GM18505 (cell line): ENCODE results near the gene PI16.

Experiments used
- ATAC-seq: cut with Tn5 transposase; IDR thresholded peaks from one replicate; pipeline ENCODE4 v1.9.1; 2021; ENCODE audit not compliant: unreplicated experiment
- POLR2A ChIP-seq: IDR thresholded peaks from 4 replicates; pipeline ENCODE4 v1.6.1; 2011; ENCODE audit warnings: borderline replicate concordance; ENCODE audit not compliant: insufficient read depth, insufficient read length; ENCODE audit errors: extremely low read depth

PI16 gene

DNA sequence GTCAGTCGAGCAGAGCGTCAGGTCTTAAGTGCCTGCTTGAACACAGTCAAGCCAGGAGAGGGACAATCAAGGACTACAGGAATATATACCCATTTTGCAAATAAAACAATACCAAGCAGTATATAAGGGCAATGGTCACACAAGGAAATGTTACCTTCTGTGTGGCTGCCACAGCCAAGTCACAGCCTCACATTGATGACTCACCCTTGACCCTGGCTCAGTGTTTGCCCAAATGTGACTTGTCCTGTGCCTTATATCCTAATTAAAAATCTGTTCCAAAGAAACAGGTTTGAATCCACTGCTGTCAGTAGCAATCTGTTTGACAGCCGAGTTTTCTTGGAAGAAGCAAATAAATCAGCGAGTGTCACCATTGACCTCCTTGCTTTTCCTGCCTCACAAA lies 34.5 kb upstream of the PI16 start:
- no peak for ATAC-seq
- no peak for TF ChIP-seq POLR2A

DNA sequence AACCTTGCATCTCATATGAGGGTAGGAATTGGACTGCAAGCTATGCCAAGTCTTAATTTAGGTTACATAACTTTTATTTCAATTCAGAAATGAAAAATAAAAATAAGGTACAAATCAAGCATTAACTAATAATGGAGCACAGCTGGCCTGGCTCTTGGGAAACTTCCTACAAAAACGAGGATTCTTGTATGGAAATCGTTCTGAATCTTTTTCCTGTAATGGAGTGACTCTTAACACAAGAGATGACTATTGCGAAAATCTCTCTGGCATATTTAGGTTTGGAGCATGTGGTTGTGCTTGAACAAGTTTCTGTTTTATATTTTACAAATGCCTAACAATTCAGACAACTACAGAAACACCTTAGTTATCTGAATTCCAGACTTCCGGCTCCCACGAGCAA lies 34.0 kb upstream of the PI16 start:
- no peak for ATAC-seq
- TF ChIP-seq POLR2A = no peak

DNA sequence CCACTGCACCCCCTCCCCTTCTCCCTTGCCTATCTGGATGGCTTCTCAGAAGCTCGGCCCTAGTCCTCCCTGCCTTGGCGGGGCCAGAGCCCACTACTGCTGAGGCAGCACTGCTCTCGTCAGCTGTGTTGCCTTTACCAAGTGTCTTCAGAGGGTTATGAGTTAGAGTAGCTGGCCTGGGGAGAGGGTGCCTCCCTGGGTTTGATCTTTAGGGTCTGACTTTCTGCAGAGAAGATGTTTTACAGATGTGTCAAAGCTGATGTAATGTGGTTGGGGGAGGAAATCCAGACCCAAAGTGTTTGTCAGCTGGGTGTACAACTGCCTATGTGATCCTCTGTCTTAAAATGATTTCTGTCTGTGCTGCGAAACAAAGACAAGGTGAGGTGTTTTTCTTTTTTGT lies 30.4 kb upstream of the PI16 start:
- no peak for TF ChIP-seq POLR2A
- ATAC-seq = no peak

DNA sequence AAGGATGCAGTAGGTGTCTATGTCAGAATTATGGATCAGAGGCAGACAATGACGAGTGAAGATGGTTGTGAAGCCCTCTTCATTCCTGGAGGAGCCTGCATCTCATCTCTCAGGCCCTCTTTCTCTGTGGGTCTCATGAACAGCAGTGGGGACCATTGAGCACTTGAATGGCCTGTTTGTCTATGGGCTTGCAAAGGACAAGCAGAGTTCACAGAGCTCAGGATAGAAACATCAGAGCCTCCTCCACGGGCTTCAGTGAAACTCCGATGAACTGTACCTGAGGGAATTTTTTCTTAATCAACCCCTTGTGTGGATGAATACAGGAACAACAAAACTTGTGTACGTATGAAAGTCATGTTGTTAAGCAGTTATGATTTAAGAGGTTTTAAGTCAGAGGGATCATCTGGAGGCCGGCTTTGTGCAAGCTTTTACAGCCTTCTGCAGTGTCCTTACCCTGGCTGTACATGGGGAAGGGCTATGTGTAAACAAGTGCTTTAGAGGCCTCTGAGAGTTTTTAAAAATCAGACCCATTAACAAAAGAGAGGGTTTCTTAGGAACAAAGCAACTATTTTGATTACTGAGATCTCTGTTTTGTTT lies 29.7 kb upstream of the PI16 start:
- TF ChIP-seq POLR2A = no peak

DNA sequence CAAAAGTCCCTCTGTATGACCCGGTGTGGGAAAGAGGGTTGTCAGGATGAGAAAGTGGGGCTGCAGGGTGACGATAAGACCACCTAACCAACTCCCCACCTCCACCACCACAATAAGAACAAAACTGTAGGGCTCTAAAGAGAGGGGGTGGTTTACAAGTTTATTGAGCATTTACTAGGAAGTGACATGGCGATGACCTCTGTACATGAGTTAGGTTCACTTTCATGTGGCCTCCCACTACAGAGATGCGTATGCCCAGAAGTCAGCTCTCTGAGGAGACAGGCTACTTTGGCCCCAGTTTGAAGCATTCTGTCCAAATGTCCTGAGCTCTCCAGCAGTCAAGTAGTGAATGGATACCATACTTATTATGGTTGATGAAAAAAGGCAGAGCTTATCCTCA lies 28.7 kb upstream of the PI16 start:
- ATAC-seq = no peak
- no peak for TF ChIP-seq POLR2A

More for the DNA sequence above, 29.7 kb upstream of the PI16 start:
- no peak for ATAC-seq

DNA sequence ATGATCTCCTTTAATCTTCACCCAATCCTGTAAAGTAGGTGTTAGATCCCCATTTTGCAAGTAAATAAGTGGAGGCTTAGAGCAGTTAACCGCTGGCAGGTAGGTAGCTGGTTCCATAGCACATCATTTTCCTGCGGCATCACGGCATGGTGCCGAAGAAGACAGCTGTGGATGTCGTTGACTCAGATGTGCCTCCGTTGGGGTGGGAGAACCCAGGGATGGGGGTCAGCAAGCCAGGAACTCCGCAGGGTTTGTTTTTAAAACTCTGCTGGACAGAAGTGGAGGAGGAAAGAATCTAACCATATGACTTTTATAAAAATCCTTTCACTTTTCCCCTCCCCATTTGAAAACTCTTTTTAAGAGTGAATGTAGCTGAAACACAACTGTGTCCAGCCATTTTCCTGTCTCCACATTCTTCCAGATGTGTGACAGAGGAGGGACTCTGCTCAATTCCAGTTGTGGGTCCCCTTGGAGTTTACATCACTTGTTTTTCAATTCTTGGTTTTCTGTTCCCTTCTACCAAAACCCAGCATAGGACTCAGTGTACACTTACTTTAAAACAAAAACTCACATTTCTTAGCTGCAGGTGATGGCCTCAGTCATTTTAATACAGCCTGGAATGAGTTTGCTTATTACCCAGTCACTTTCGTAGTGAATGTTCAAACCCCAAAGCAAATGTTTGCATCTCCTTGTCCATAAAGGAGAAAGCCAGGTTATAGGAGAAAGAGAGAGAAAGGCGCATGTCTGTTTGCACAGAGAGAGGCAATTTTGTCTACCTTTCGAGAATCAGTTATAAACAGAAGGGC lies 27.6 kb upstream of the PI16 start:
- TF ChIP-seq POLR2A = no peak
- ATAC-seq = no peak

DNA sequence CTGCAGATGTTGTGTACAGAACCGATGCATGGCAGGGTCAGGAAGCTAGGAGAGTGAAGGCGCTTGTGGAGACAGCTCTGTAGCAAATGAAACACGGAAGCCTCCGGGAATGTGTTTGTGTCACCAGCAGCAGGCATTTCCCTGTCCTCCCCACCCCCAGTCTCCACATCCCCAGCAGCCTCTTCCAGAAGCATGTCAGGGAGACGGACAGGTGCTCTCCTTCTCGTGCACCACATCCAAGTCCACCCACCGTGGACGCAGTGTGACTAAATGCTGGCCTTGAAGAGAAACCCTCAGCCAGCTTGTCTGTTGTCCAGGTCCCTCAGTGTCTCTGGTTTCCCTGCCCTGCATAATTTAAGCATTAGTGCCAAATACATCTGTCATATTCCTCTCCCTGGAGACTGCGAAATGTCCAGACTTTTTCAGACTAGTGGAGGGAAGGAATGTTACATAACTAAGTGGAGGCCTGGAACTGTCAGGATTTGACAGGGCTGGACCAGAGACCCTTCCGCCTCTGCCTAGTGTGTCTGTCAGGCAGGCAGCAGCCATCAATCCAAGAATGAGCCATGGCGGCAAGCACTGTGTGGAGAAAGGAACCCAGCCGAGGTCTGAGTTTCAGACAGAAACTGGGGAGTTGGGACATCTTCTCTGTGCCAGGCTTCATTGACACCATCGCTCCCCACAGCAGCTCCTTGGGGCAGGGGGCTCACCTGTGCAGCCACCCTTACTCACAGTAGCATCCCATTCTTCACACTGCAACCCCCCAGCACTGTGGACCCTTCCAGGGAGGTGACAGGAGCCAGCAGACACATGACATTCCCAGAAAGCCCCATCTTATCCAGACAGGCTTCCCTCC lies 26.6 kb upstream of the PI16 start:
- ATAC-seq = no peak
- no peak for TF ChIP-seq POLR2A

DNA sequence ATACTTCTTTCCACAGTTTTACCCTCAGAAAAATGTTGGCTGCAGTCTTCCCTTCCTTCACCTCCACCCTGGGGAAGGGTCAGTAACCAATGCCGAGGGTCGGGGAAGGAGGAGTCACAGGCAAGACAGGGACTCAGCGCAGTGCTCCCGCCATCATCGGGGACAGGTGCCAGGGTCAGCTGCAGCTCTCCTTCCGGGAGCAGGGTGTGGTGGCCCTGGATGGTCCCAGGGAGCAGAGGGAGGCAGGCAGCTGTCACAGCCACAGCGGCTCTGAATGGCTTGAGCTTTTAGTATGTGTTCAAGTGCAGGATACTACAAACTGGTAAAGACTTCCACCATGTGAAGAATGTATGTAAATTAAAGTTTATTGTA lies 26.0 kb upstream of the PI16 start:
- ATAC-seq = no peak

DNA sequence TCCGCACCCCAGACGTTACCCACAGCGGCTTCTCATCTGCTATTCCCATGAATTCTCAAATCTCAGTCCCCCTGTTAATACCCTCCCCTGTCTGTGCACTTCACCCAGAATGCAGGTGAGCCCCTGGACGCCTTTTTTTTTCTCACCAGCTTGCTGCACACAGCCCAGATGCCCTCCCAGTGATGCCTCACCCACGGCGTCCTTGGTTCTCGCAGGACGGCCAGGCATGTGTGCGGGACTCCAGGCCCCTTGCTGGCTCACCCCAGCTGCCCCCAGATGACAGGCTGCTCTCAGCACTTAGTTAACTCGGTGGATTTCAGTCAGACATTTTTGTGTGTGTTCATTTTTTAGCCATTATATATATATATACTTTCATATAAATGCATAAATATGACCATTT lies 25.4 kb upstream of the PI16 start:
- no peak for ATAC-seq
- no peak for TF ChIP-seq POLR2A

More for the DNA sequence above, 26.0 kb upstream of the PI16 start:
- TF ChIP-seq POLR2A = no peak

DNA sequence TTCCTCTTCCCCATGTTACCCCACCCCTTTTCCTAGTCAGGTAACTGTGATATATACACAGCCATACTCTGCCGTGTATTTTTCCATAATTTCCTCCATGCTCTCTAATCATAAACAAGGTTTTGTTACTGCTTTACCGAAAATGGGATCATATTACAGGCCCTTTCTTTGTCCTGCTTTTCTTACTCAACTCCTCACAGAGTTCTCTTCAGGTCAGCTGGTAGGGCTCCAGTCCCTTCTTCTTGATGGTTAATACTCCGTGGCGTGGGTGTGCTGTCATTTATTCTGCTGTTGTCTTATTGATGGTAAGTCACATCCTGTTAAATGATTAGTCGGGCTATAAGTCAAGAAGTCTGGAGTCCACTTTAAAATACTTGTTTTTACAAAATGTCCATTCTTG lies 24.9 kb upstream of the PI16 start:
- TF ChIP-seq POLR2A = no peak
- no peak for ATAC-seq

DNA sequence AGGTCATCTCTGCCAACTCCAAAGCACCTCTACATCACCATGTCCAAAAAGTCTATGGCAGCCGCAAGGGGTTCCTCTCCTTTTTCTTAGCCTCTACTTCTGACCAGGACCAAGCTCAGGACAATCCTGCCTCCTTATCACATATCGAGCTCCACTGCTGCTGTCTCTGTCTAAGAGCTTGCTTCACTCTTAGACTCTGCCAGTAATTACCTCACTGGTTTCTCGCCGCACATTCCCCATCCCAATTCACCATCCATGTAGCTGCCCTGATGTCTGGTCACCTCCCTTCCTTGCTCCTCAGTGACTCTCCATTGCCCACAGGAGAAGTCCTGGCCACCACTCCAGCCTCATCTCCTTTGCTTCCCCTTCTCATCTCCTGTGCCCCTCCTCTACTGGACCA lies 24.1 kb upstream of the PI16 start:
- no peak for TF ChIP-seq POLR2A
- ATAC-seq = no peak

DNA sequence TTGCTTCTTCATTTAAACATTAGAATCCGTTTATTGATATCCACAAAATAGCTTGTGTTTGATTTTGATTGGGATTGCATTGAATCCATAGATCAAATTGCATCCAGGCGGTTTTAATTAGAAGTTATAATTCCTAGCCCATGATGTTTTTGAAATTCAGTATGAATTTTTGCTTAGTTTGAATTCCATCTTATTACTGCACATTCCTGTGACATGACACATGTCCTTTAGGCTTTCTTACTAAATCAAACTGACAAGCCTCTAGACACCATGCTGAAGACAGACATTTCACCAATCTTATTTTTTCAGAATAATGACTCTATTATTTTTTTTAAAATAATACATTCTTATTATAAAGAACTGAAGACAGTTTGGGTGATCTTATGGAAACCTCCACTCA lies 21.4 kb upstream of the PI16 start:
- no peak for ATAC-seq
- no peak for TF ChIP-seq POLR2A

DNA sequence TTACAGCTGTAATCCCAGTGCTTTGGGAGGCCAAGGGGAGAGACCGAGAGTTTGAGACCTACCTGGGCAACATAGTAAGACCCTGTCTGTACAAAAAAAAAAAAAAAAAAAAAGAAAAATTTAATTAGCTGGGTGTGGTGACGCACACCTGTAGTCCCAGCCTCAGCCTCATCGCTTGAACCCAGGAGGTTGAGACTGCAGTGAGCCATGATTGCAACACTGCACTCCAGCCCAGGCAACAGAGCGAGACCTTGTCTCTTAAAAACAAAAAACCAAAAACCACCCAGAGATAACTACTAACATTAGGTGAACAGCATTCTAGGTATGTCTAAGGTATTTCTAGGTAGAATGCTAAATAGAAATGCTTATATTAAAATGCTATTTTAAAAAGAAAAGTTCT lies 21.0 kb upstream of the PI16 start:
- TF ChIP-seq POLR2A = no peak
- no peak for ATAC-seq

DNA sequence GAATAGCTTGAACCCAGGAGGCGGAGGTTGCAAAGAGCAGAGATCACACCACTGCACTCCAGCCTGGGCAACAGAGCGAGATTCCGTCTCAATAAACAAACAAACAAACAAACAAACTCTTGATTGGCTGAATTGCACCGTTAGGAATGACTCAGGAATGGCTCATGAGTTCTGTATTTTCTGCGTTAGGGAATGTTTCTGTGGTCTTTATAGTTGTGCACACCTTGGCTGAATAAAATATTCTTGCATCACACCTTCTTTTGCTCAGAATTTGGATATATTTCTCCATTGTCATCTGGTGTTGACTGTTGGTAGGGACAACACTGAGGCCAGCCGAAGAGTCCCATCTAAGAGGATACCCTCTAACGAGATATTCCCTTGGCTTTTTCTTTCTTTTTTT lies 19.6 kb upstream of the PI16 start:
- ATAC-seq = no peak
- no peak for TF ChIP-seq POLR2A
